Adrenal gland (tissue), 12 donors: ENCODE results near the gene FBXW5. TPM values are rescaled to one million over a fixed set of nuclear protein-coding genes. Genes with fewer than 3 reads are reported as not detected.

Source experiments
- DNase-seq, 7 donors: peaks; one replicate each; pipeline ENCODE4 v3.0.0-alpha.2; 2019 to 2020
- H3K27ac ChIP-seq, 5 donors: fragments of 200-600 bp; sonication (generic) in 4 of 5; 1 replicate in 3 of 5; 2 replicates in 2 of 5; pipeline versions ENCODE4 v1.5.1 to v1.8.0; 2016 to 2020; ENCODE audit warnings: mild to moderate bottlenecking in 1 of 5
- H3K27me3 ChIP-seq: fragments of 200-600 bp; 2 replicates; pipeline ENCODE4 v1.8.0; 2021
- H3K36me3 ChIP-seq, 2 donors: fragments of 200-600 bp; replicated peaks in 1 of 2; 1 replicate in 1 of 2; 2 replicates in 1 of 2; pipeline versions ENCODE4 v1.5.1 to v1.8.0; 2018 to 2022
- H3K4me1 ChIP-seq, 2 donors: fragments of 200-600 bp; replicated peaks in 1 of 2; 1 replicate in 1 of 2; 2 replicates in 1 of 2; pipeline versions ENCODE4 v1.5.1 to v1.8.0; 2018 to 2021
- H3K4me3 ChIP-seq, 4 donors: fragments of 200-600 bp; sonication (generic) in 3 of 4; one replicate each; pipeline ENCODE4 v1.5.1; 2016 to 2018
- H3K9me3 ChIP-seq, 3 donors: fragments of 200-600 bp; sonication (generic) in 1 of 3; replicated peaks in 1 of 3; 1 replicate in 2 of 3; 2 replicates in 1 of 3; pipeline versions ENCODE4 v1.5.1 to v1.8.0; 2016 to 2021
- CTCF ChIP-seq, 6 experiments: fragments of 450-650 bp in 4 of 6; fragments of 200-600 bp in 2 of 6; sonication (generic) in 1 of 6; IDR thresholded peaks; 1 replicate in 5 of 6; 2 replicates in 1 of 6; pipeline versions ENCODE4 v1.5.1 to v1.8.0; 2016 to 2021; ENCODE audit warnings: antibody characterized with exemption in 6 of 6, mild to moderate bottlenecking in 2 of 6, moderate library complexity in 1 of 6
- POLR2A ChIP-seq, 2 donors: fragments of 450-650 bp; IDR thresholded peaks; one replicate each; pipeline ENCODE4 v1.6.1; 2017; ENCODE audit warnings: antibody characterized with exemption in 2 of 2, mild to moderate bottlenecking in 2 of 2, moderate library complexity in 1 of 2
- WGBS, 4 donors: extraction: QIAGEN DNeasy Blood & Tissue Kit in 2 of 4; methylation state at CpG; one replicate each; pipeline versions ENCODE4 v1.1.5 to v1.1.7; 2013 to 2017; 5-methylcytosine and 5-hydroxymethylcytosine counted together
- intact Hi-C, 2 donors: fragments of 100-400 bp; cut with DNase I; formaldehyde crosslinking; loops; one replicate each; pipeline versions ENCODE4 v1.14.1 to v1.15.0; 2022 to 2023
- polyA plus RNA-seq, 3 donors: library from polyadenylated mRNA; stranded (reverse); fragments of 200-250 nt in 2 of 3; fragments of 350-450 nt in 1 of 3; fragmentation: Illumina TruSeq in 1 of 3; extraction: RNeasy Lipid Tissue Mini Kit (QIAGEN cat#74804) in 1 of 3; gene quantifications; one replicate each; pipeline ENCODE4 v1.2.3, GENCODE V29; 2013 to 2014
- total RNA-seq, 9 donors: library from RNA; depleted of rRNA in 4 of 9; stranded (reverse); fragments of >200 nt in 4 of 9; fragments of 120-200 nt in 1 of 9; fragmentation: NEBNext Ultra II Directional in 1 of 9; extraction: Animal tissue kit (Norgen Biotek cat#: 25700) in 1 of 9; gene quantifications; one replicate each; pipeline versions ENCODE4 v1.1.0 to v1.2.4, GENCODE V29; 2013 to 2023
- donor health status: healthy with polysubstance abuse.
- donor health status: Bipolar disorder and iron deficiency.
- donor health status: DM: yes; HTN: yes; CAD: no.
- donor health status: DM: no; HTN: no; CAD: no.
- donor health status: DM: no; HTN: no; CAD: no.
- donor health status: DM: yes; HTN: yes; CAD: no.

The FBXW5 gene
- total and polyA plus RNA-seq, 12 donors: 19.2 to 257 (median 139) TPM

GRCh38 chr9:136973618-136974617 is 29.4 kb upstream of the FBXW5 start:
- peaks cover 0 to 11% of the 10 kb centered on the region in 2 donors for H3K4me1 ChIP-seq
- DNase-seq: no peak
- H3K27ac ChIP-seq: no peak overlapping the region
- TF ChIP-seq POLR2A (IDR thresholded peaks at IDR 0.05) (no peak), CTCF (IDR thresholded peaks at IDR 0.05) (no peak)
- intact Hi-C loops: no loop called here
- H3K27me3 ChIP-seq: no peaks in the 10 kb centered on the region
- 89 to 92% (median 90%) methylated on average over 16 to 29 of the region's 29 CpGs for WGBS, 4 donors
- H3K9me3 ChIP-seq: no peaks in the 10 kb centered on the region
- H3K36me3 ChIP-seq: no peaks in the 10 kb centered on the region
- no peak overlapping the region for H3K4me3 ChIP-seq

GRCh38 chr9:136972743-136973142 is 28.2 kb upstream of the FBXW5 start:
- H3K9me3 ChIP-seq: no peaks in the 10 kb centered on the region
- H3K36me3 ChIP-seq: no peaks in the 10 kb centered on the region
- no peak overlapping the region for H3K27ac ChIP-seq
- DNase-seq: no peak
- no peaks in the 10 kb centered on the region for H3K27me3 ChIP-seq
- 51 to 65% (median 58%) methylated on average over 10 to 13 of the region's 13 CpGs for WGBS, 4 donors
- intact Hi-C loops: no loop called here
- peaks cover 0 to 7% of the 10 kb centered on the region in 2 donors for H3K4me1 ChIP-seq
- TF ChIP-seq POLR2A (IDR thresholded peaks at IDR 0.05): no peak
- no peak for TF ChIP-seq CTCF (IDR thresholded peaks at IDR 0.05)
- no peak overlapping the region for H3K4me3 ChIP-seq

- Histone ChIP-seq H3K4me3 (no peak overlapping the region), H3K27me3 (no peaks in the 10 kb centered on the region), H3K36me3 (no peaks in the 10 kb centered on the region), H3K4me1 (peaks cover 0 to 4% of the 10 kb centered on the region in 2 donors), H3K27ac (no peak overlapping the region), H3K9me3 (no peaks in the 10 kb centered on the region)
- 56 to 80% (median 79%) methylated on average over 6 to 11 of the region's 11 CpGs for whole genome bisulfite sequencing, 4 donors
- DNase-seq: no peak
- intact Hi-C loops: no loop called here
- TF ChIP-seq CTCF (IDR thresholded peaks at IDR 0.05) (no peak), POLR2A (IDR thresholded peaks at IDR 0.05) (no peak)
Measured at GRCh38 chr9:136972335-136972734, 27.8 kb upstream of the FBXW5 start.

GRCh38 chr9:136971746-136972145 is 27.2 kb upstream of the FBXW5 start:
- no peak for DNase-seq
- H3K27me3 ChIP-seq: no peaks in the 10 kb centered on the region
- peaks cover 0 to 4% of the 10 kb centered on the region in 2 donors for H3K4me1 ChIP-seq
- no peaks in the 10 kb centered on the region for H3K9me3 ChIP-seq
- H3K36me3 ChIP-seq: no peaks in the 10 kb centered on the region
- H3K27ac ChIP-seq: no peak overlapping the region
- 73 to 84% (median 76%) methylated on average over 3 to 14 of the region's 14 CpGs for WGBS, 4 donors
- no peak overlapping the region for H3K4me3 ChIP-seq
- intact Hi-C loops: no loop called here
- TF ChIP-seq CTCF (IDR thresholded peaks at IDR 0.05): no peak
- TF ChIP-seq POLR2A (IDR thresholded peaks at IDR 0.05): no peak
